C4-2B (cell line): Measurements from ENCODE around the gene AUTS2.

ENCODE experiments used
- CTCF ChIP-seq: fragments of 450-650 bp; conservative IDR thresholded peaks from 2 replicates; pipeline ENCODE4 v1.5.1; 2017; ENCODE audit warnings: mild to moderate bottlenecking
- ZFX ChIP-seq: fragments of 450-650 bp; IDR thresholded peaks from 2 replicates; pipeline ENCODE4 v1.6.1; 2017

- TF ChIP-seq CTCF (no peak), ZFX (no peak)
Observed at GRCh38 chr7:70525991-70526390, 927.7 kb downstream of the AUTS2 start.
